DOHH2 (cell line): ENCODE data around the gene PPP4R4.
"Not testable (repeated sequence)": the region's sequence is repeated elsewhere in the genome, so short reads cannot be mapped to it uniquely, and the experiment has no call there.

ENCODE experiments used
- H3F3A ChIP-seq: fragments of 200-600 bp; sonication (generic), shearing (Covaris generic); 2 replicates; pipeline ENCODE4 v1.6.0; 2016; ENCODE audit warnings: antibody characterized with exemption, mild to moderate bottlenecking; ENCODE audit not compliant: control insufficient read depth, insufficient read depth
- H3K27ac ChIP-seq: fragments of 200-600 bp; sonication (generic); 2 replicates; pipeline ENCODE4 v1.5.1; 2014; ENCODE audit warnings: low read depth, mild to moderate bottlenecking, low read length, moderate library complexity
- H3K27me3 ChIP-seq: fragments of 200-600 bp; sonication (generic); 2 replicates; pipeline ENCODE4 v1.6.1; 2014; ENCODE audit warnings: mild to moderate bottlenecking, low read length, mixed read lengths; ENCODE audit not compliant: control insufficient read depth
- H3K36me3 ChIP-seq: fragments of 200-600 bp; sonication (generic); 2 replicates; pipeline ENCODE4 v1.6.1; 2014; ENCODE audit warnings: mild to moderate bottlenecking, low read length, moderate library complexity, mixed read lengths; ENCODE audit not compliant: control insufficient read depth
- H3K4me1 ChIP-seq: fragments of 200-600 bp; sonication (generic); 2 replicates; pipeline ENCODE4 v1.6.1; 2014; ENCODE audit warnings: mild to moderate bottlenecking, low read length, mixed read lengths; ENCODE audit not compliant: control insufficient read depth
- H3K4me2 ChIP-seq: fragments of 200-600 bp; sonication (generic); 2 replicates; pipeline ENCODE4 v1.6.0; 2014; ENCODE audit warnings: mild to moderate bottlenecking, low read length, moderate library complexity
- H3K4me3 ChIP-seq: fragments of 200-600 bp; sonication (generic); 2 replicates; pipeline ENCODE4 v1.5.1; 2014; ENCODE audit warnings: mild to moderate bottlenecking, low read length, mixed read lengths
- H3K79me2 ChIP-seq: fragments of 200-600 bp; sonication (generic); 2 replicates; pipeline ENCODE4 v1.6.1; 2014; ENCODE audit warnings: mild to moderate bottlenecking, low read length, mixed read lengths; ENCODE audit not compliant: control insufficient read depth
- H3K9me2 ChIP-seq: fragments of 200-600 bp; sonication (generic); replicated peaks from 2 replicates; pipeline ENCODE4 v1.6.1; 2014; ENCODE audit warnings: mild to moderate bottlenecking, low read length, mixed read lengths; ENCODE audit not compliant: control insufficient read depth
- H3K9me3 ChIP-seq: fragments of 200-600 bp; sonication (generic); 2 replicates; pipeline ENCODE4 v1.6.1; 2014; ENCODE audit warnings: antibody characterized with exemption, low read length, mixed read lengths; ENCODE audit not compliant: control insufficient read depth, insufficient read depth
- H4K20me1 ChIP-seq: fragments of 200-600 bp; sonication (generic); 2 replicates; pipeline ENCODE4 v1.6.0; 2014; ENCODE audit warnings: low read depth, mild to moderate bottlenecking, antibody characterized with exemption, low read length, moderate library complexity; ENCODE audit not compliant: control insufficient read depth, insufficient read depth
- CTCF ChIP-seq: fragments of 200-600 bp; sonication (generic); IDR thresholded peaks from one replicate; pipeline ENCODE4 v1.5.1; 2014; ENCODE audit warnings: antibody characterized with exemption, mild to moderate bottlenecking, low read depth, low read length; ENCODE audit not compliant: poor library complexity, severe bottlenecking
- EZH2phosphoT487 ChIP-seq: fragments of 200-600 bp; sonication (generic); IDR thresholded peaks from 2 replicates; pipeline ENCODE4 v1.6.1; 2017; ENCODE audit warnings: borderline replicate concordance, mild to moderate bottlenecking, antibody characterized with exemption, low read length, moderate library complexity, mixed read lengths

PPP4R4 gene

GRCh38 chr14:94292872-94293577, 118.9 kb downstream of the PPP4R4 start, which contains the start of gene SERPINA10:
Gene SERPINA10 (minus strand): TSS chr14:94293268. CDS start chr14:94290593, 2,675 bp downstream.
- H3K27ac ChIP-seq: no peak within 1 kb of the TSS
- no peaks in the 10 kb centered on the region for H3K9me2 ChIP-seq
- H3K79me2 ChIP-seq: no peaks in the 10 kb centered on the region
- H3K4me2 ChIP-seq: no peak within 1 kb of the TSS
- no peaks in the 10 kb centered on the region for H4K20me1 ChIP-seq
- H3K9me3 ChIP-seq: no peaks in the 10 kb centered on the region
- no peak for TF ChIP-seq EZH2phosphoT487
- TF ChIP-seq CTCF: no peak
- no peaks in the 10 kb centered on the region for H3K36me3 ChIP-seq
- no peaks in the 10 kb centered on the region for H3F3A ChIP-seq
- H3K4me1 ChIP-seq: no peaks in the 10 kb centered on the region
- H3K4me3 ChIP-seq: no peak within 1 kb of the TSS
- no peaks in the 10 kb centered on the region for H3K27me3 ChIP-seq

GRCh38 chr14:94293578-94293924, 119.4 kb downstream of the PPP4R4 start:
- H3K4me2 ChIP-seq: no peak overlapping the region
- H3K9me2 ChIP-seq: no peaks in the 10 kb centered on the region
- H3K36me3 ChIP-seq: no peaks in the 10 kb centered on the region
- no peaks in the 10 kb centered on the region for H3K27me3 ChIP-seq
- TF ChIP-seq EZH2phosphoT487 (no peak), CTCF (no peak)
- H3K27ac ChIP-seq: no peak overlapping the region
- no peaks in the 10 kb centered on the region for H3F3A ChIP-seq
- no peaks in the 10 kb centered on the region for H3K4me1 ChIP-seq
- H3K4me3 ChIP-seq: no peak overlapping the region
- H3K79me2 ChIP-seq: no peaks in the 10 kb centered on the region
- H3K9me3 ChIP-seq: no peaks in the 10 kb centered on the region
- H4K20me1 ChIP-seq: no peaks in the 10 kb centered on the region

GRCh38 chr14:94295360-94296180, 121.4 kb downstream of the PPP4R4 start:
- no peaks in the 10 kb centered on the region for H3K79me2 ChIP-seq
- no peaks in the 10 kb centered on the region for H3K9me3 ChIP-seq
- no peak for TF ChIP-seq CTCF
- no peak for TF ChIP-seq EZH2phosphoT487
- H3K4me1 ChIP-seq: no peaks in the 10 kb centered on the region
- no peak overlapping the region for H3K4me2 ChIP-seq
- no peaks in the 10 kb centered on the region for H3K27me3 ChIP-seq
- H3K27ac ChIP-seq: no peak overlapping the region
- H4K20me1 ChIP-seq: no peaks in the 10 kb centered on the region
- H3K4me3 ChIP-seq: no peak overlapping the region
- no peaks in the 10 kb centered on the region for H3K9me2 ChIP-seq
- H3F3A ChIP-seq: no peaks in the 10 kb centered on the region
- H3K36me3 ChIP-seq: no peaks in the 10 kb centered on the region

GRCh38 chr14:94296181-94296545, 122.0 kb downstream of the PPP4R4 start:
- H3K4me2 ChIP-seq, H3K9me3 ChIP-seq, H3K4me3 ChIP-seq, H3K4me1 ChIP-seq, H3F3A ChIP-seq, H4K20me1 ChIP-seq, H3K36me3 ChIP-seq, H3K27me3 ChIP-seq, H3K79me2 ChIP-seq, H3K9me2 ChIP-seq, H3K27ac ChIP-seq: not testable (repeated sequence)
